Measurements from ENCODE around the gene NRROS. TPM values are rescaled to one million over a fixed set of nuclear protein-coding genes. Genes with fewer than 3 reads are reported as not detected.
A peak's percentile ranks its signal among the peaks of the same experiment; 100 is the strongest.

Gene NRROS
- total and polyA plus RNA-seq, 10 of the 15 experiments (the other 5 are each of a cell fraction or from before 2014, with no cell fraction given), result 0.35 to 42.2 (median 12.6) TPM

- WGBS (ENCODE audit: insufficient coverage, insufficient replicate concordance, low lambda C conversion rate, missing lambda C conversion rate), result 96% methylated on average over 32 of the region's 32 CpGs
- ATAC-seq, result no peak
- DNase-seq (ENCODE audit: low read depth, low spot score), result no peak
- no peak overlapping the region for H3K4me2 ChIP-seq (ENCODE audit: control insufficient read depth, insufficient read depth)
- H3K79me2 ChIP-seq (ENCODE audit: control insufficient read depth, insufficient read depth, low read length), result no peaks in the 10 kb centered on the region
- H3K9me3 ChIP-seq (replicated peaks; ENCODE audit: control insufficient read depth, insufficient read depth, low read length), result no peaks in the 10 kb centered on the region
- BruUV-seq (replicated peaks), result no TSS peak
- H3K36me3 ChIP-seq (ENCODE audit: control insufficient read depth in 2 of 2, insufficient read depth in 2 of 2, low read length in 1 of 2), result peaks cover 28 to 29% of the 10 kb centered on the region in 2 experiments
- no peak overlapping the region for H3K4me3 ChIP-seq
- H3K27me3 ChIP-seq (replicated peaks in 1 of 2; ENCODE audit: control insufficient read depth in 2 of 2, insufficient read depth in 2 of 2, low read length in 1 of 2), result no peaks in the 10 kb centered on the region
- RAD21 ChIA-PET (ENCODE audit: unreplicated experiment), result interaction anchor here (1.3 kb wide), 1 partner anchor 51 kb away, joined by 4 read pairs; no protein-coding TSS in a partner anchor
- SMC1A ChIA-PET (ENCODE audit: uncharacterized antibody, unreplicated experiment), result interaction anchor here (1.5 to 1.6 kb wide), 2 partner anchors 11 to 17 kb away, joined by 3 to 6 read pairs; no protein-coding TSS in a partner anchor
- POLR2A ChIA-PET, result no interaction called here
- FAIRE-seq, result no peak
- no peak overlapping the region for H2AFZ ChIP-seq (ENCODE audit: control insufficient read depth, low read depth, low read length)
- intact Hi-C loops (cut with micrococcal nuclease; ENCODE audit: unreplicated experiment) (no loop called here), in situ Hi-C loops (cut with MboI) (no loop called here)
- H3K4me1 ChIP-seq (ENCODE audit: control insufficient read depth, insufficient read depth, low read length), result no peaks in the 10 kb centered on the region
- H4K20me1 ChIP-seq (ENCODE audit: control insufficient read depth, insufficient read depth), result no peaks in the 10 kb centered on the region
- no peak overlapping the region for H3K27ac ChIP-seq (ENCODE audit: control insufficient read depth, insufficient read depth)
- TF ChIP-seq MYB (IDR thresholded peaks at IDR 0.05; ENCODE audit: borderline replicate concordance, low read depth, low read length), result no peak
- H3K9ac ChIP-seq (ENCODE audit: control insufficient read depth, insufficient read depth, low read length), result no peak overlapping the region
- CTCF ChIA-PET, result interaction anchor here (0.5 to 1.5 kb wide), 4 partner anchors 33 to 215 kb away, joined by 3 read pairs; no protein-coding TSS in a partner anchor
Observed at GRCh38 chr3:196660381-196661166, 21.1 kb downstream of the NRROS start.

- Histone ChIP-seq H3K36me3 (ENCODE audit: control insufficient read depth in 2 of 2, insufficient read depth in 2 of 2, low read length in 1 of 2) (peaks cover 23 to 28% of the 10 kb centered on the region in 2 experiments), H3K27ac (ENCODE audit: control insufficient read depth, insufficient read depth) (no peak overlapping the region), H3K4me2 (ENCODE audit: control insufficient read depth, insufficient read depth) (no peak overlapping the region), H2AFZ (ENCODE audit: control insufficient read depth, low read depth, low read length) (no peak overlapping the region), H3K4me3 (no peak overlapping the region), H3K9ac (ENCODE audit: control insufficient read depth, insufficient read depth, low read length) (no peak overlapping the region), H3K27me3 (replicated peaks in 1 of 2; ENCODE audit: control insufficient read depth in 2 of 2, insufficient read depth in 2 of 2, low read length in 1 of 2) (no peaks in the 10 kb centered on the region), H3K4me1 (ENCODE audit: control insufficient read depth, insufficient read depth, low read length) (no peaks in the 10 kb centered on the region), H4K20me1 (ENCODE audit: control insufficient read depth, insufficient read depth) (no peaks in the 10 kb centered on the region), H3K9me3 (replicated peaks; ENCODE audit: control insufficient read depth, insufficient read depth, low read length) (no peaks in the 10 kb centered on the region), H3K79me2 (ENCODE audit: control insufficient read depth, insufficient read depth, low read length) (no peaks in the 10 kb centered on the region)
- ChIA-PET CTCF (interaction anchor here (0.5 to 1.0 kb wide), 2 partner anchors 16 to 132 kb away, joined by 3 read pairs; no protein-coding TSS in a partner anchor), SMC1A (ENCODE audit: uncharacterized antibody, unreplicated experiment) (interaction anchor here (1.6 kb wide), 1 partner anchor 16 kb away, joined by 6 read pairs; no protein-coding TSS in a partner anchor), POLR2A (no interaction called here), RAD21 (ENCODE audit: unreplicated experiment) (no interaction called here)
- WGBS (ENCODE audit: insufficient coverage, insufficient replicate concordance, low lambda C conversion rate, missing lambda C conversion rate), result 90% methylated on average over 16 of the region's 16 CpGs
- FAIRE-seq, result no peak
- intact Hi-C loops (cut with micrococcal nuclease; ENCODE audit: unreplicated experiment) (no loop called here), in situ Hi-C loops (cut with MboI) (no loop called here)
- TF ChIP-seq KLF5 (IDR thresholded peaks at IDR 0.05; ENCODE audit: partially characterized antibody), result no peak
- TF ChIP-seq NRF1 (conservative IDR thresholded peaks at IDR 0.05; ENCODE audit: low read depth, low read length), result no peak
- no peak for TF ChIP-seq IRF5 (IDR thresholded peaks at IDR 0.05; ENCODE audit: borderline replicate concordance)
- peak; percentile 57 for TF ChIP-seq POLR2A (IDR thresholded peaks at IDR 0.05; ENCODE audit: low read depth, low read length)
- ATAC-seq, result no peak; the same call in 2 of the 3 replicates
- BruUV-seq (replicated peaks), result no TSS peak
- no peak for DNase-seq (ENCODE audit: low read depth, low spot score)
Observed at GRCh38 chr3:196661400-196661799, 21.9 kb downstream of the NRROS start.

Measured in GM12878 (cell line).